Adipocyte (in vitro differentiated cells): ENCODE data around the gene SLC6A1.
A peak's percentile ranks its signal among the peaks of the same experiment; 100 is the strongest.
"Not testable (repeated sequence)": the region's sequence is repeated elsewhere in the genome, so short reads cannot be mapped to it uniquely, and the experiment has no call there.

Experiments
- DNase-seq: peaks from one replicate; pipeline ENCODE4 v3.0.0-alpha.2; 2015; ENCODE audit warnings: low read depth
- H3K27me3 ChIP-seq: replicated peaks from 2 replicates; pipeline ENCODE4 v1.7.0; 2013; ENCODE audit warnings: mild to moderate bottlenecking, low read length, moderate library complexity; ENCODE audit not compliant: control insufficient read depth, insufficient read depth
- H3K36me3 ChIP-seq: 2 replicates; pipeline ENCODE4 v1.7.0; 2013; ENCODE audit warnings: low read length, mild to moderate bottlenecking, moderate library complexity; ENCODE audit not compliant: control insufficient read depth, insufficient read depth, severe bottlenecking
- H3K4me1 ChIP-seq: 2 replicates; pipeline ENCODE4 v1.7.0; 2013; ENCODE audit warnings: mild to moderate bottlenecking, low read length, moderate library complexity; ENCODE audit not compliant: control insufficient read depth, insufficient read depth
- H3K4me3 ChIP-seq: 2 replicates; pipeline ENCODE4 v1.7.0; 2013; ENCODE audit warnings: mild to moderate bottlenecking, low read length, moderate library complexity
- H3K9ac ChIP-seq: 2 replicates; pipeline ENCODE4 v1.7.0; 2013; ENCODE audit warnings: mild to moderate bottlenecking, low read length, moderate library complexity
- H3K9me3 ChIP-seq: 2 replicates; pipeline ENCODE4 v1.7.0; 2013; ENCODE audit warnings: mild to moderate bottlenecking, low read length, moderate library complexity; ENCODE audit not compliant: control insufficient read depth

SLC6A1 gene

DNA sequence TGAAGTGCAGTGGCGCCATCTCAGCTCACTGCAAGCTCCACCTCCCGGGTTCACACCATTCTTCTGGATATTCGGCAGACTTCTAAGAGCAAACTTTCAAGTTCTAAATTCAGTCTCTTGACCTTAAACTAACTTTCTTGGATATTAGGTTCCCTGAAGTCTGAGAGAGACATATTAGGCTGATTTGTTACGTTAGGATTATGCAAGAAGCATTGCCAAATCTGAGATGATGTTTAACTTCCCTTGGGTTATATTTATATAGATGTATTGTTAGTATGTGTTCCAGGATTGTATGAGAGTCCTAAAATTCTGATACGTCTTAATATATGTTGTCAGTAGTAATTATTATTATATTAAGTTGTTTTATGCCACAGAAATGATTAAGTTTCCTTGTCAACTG is 80.1 kb downstream of the SLC6A1 start:
- no peaks in the 10 kb centered on the region for H3K4me1 ChIP-seq
- no peaks in the 10 kb centered on the region for H3K27me3 ChIP-seq
- H3K9me3 ChIP-seq: peaks cover 5% of the 10 kb centered on the region
- H3K9ac ChIP-seq: no peak overlapping the region
- H3K36me3 ChIP-seq: no peaks in the 10 kb centered on the region
- H3K4me3 ChIP-seq: no peak overlapping the region
- peak; percentile 19 for DNase-seq

DNA sequence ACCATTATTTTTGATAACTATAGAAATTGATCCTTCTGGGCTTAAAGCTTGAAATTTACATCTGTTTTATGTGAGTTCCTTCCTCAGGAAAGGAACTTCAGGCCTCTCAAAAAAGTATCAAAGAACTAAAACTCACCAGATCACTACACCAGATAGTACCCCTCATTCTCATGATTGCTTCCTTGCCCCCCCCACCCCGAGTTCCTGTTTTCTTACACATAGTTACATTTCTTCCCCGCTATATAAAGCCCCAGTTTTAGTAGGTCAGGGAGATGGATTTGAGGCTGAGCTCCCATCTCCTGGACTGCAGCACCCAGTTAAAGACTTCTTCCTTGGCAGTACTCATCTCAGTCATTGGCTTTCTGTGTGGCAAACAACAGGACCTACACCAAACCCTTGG is 81.5 kb downstream of the SLC6A1 start:
- Histone ChIP-seq H3K9me3 (no peaks in the 10 kb centered on the region), H3K4me1 (no peaks in the 10 kb centered on the region), H3K27me3 (no peaks in the 10 kb centered on the region), H3K4me3 (no peak overlapping the region), H3K36me3 (no peaks in the 10 kb centered on the region), H3K9ac (no peak overlapping the region)
- no peak for DNase-seq

GRCh38 chr3:11074451-11074850 is 81.9 kb downstream of the SLC6A1 start:
- Histone ChIP-seq H3K27me3 (no peaks in the 10 kb centered on the region), H3K36me3 (no peaks in the 10 kb centered on the region), H3K4me3 (no peak overlapping the region), H3K9ac (no peak overlapping the region), H3K4me1 (no peaks in the 10 kb centered on the region), H3K9me3 (no peaks in the 10 kb centered on the region)
- no peak for DNase-seq

DNA sequence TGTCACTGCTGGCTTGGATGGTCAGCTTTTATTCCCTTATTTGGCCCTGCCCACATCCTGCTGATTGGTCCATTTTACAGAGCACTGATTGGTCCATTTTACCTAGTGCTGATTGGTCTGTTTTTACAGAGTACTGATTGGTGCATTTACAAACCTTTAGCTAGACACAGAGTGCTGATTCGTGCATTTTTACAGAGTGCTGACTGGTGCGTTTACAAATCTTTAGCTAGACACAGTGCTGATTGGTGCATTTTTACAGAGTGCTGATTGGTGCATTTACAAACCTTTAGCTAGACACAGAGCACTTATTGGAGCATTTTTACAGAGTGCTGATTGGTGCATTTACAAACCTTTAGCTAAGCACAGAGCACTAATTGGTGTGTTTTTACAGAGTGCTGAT is 82.6 kb downstream of the SLC6A1 start:
- not testable (repeated sequence) for H3K9me3 ChIP-seq, H3K27me3 ChIP-seq, H3K9ac ChIP-seq, H3K36me3 ChIP-seq, H3K4me3 ChIP-seq, H3K4me1 ChIP-seq, DNase-seq

GRCh38 chr3:11076711-11077110 is 84.2 kb downstream of the SLC6A1 start:
- Histone ChIP-seq H3K9me3 (no peaks in the 10 kb centered on the region), H3K36me3 (no peaks in the 10 kb centered on the region), H3K9ac (no peak overlapping the region), H3K27me3 (no peaks in the 10 kb centered on the region), H3K4me1 (no peaks in the 10 kb centered on the region), H3K4me3 (no peak overlapping the region)
- no peak for DNase-seq

- H3K9ac ChIP-seq: no peak overlapping the region
Measured at GRCh38 chr3:11077466-11077865, 84.9 kb downstream of the SLC6A1 start.

DNA sequence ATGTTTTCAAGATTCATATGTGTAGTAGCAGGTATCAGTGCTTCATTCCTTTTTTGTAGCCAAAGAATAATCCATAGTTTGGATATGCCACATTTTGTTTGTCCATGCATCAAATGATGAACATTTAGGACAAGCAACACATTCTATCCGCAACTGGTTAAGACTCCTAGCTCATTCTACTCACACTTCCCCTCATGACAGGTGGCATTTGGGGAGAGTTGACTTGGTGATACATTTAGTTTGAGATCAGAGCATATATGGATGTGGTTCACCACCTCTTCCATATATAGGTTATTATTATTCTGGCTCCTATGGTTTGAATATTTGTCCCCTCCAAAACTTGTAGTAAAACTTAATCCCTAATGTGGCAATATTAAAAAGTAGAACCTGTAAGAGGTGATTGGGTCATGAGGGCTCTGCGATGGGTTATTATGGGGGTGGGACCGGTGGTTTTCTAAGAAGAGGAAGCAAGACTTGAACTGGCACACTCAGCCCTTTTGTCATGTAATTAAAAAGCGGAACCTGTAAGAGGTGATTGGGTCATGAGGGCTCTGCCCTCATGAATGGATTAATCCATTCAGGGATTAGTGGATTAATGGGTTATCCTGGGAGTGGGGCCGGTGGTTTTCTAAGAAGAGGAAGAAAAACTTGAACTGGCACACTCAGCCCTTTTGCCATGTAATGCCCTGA is 86.4 kb downstream of the SLC6A1 start:
- no peak overlapping the region for H3K9ac ChIP-seq
- no peaks in the 10 kb centered on the region for H3K4me1 ChIP-seq
- no peaks in the 10 kb centered on the region for H3K9me3 ChIP-seq
- H3K36me3 ChIP-seq: no peaks in the 10 kb centered on the region
- no peak for DNase-seq
- no peaks in the 10 kb centered on the region for H3K27me3 ChIP-seq
- H3K4me3 ChIP-seq: no peak overlapping the region

More at GRCh38 chr3:11077466-11077865, 84.9 kb downstream of the SLC6A1 start:
- no peak overlapping the region for H3K4me3 ChIP-seq
- no peaks in the 10 kb centered on the region for H3K4me1 ChIP-seq
- H3K9me3 ChIP-seq: no peaks in the 10 kb centered on the region
- no peaks in the 10 kb centered on the region for H3K36me3 ChIP-seq
- H3K27me3 ChIP-seq: no peaks in the 10 kb centered on the region
- DNase-seq: peak; percentile 63

DNA sequence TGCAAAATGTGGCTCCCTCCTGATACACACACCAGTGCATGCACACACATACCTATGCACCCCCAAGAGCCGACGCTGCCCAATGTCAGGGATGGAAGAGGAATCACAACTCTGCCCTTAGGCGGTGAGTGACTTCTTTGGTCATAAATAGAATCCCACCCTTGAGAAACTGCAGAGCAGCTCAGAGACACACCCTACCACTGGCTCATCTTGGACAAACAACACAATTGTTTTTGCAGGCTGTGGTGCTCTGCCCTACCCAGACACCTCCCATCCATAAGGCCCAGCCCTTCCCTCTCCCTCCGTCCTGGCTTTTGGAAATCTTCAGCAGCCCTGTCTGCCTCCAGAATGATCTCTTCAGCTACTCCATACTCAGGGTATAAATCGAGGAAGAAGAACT is 87.9 kb downstream of the SLC6A1 start:
- no peaks in the 10 kb centered on the region for H3K27me3 ChIP-seq
- H3K4me3 ChIP-seq: no peak overlapping the region
- DNase-seq: peak; percentile 18
- H3K9me3 ChIP-seq: no peaks in the 10 kb centered on the region
- H3K4me1 ChIP-seq: peaks cover 7% of the 10 kb centered on the region
- H3K36me3 ChIP-seq: no peaks in the 10 kb centered on the region
- no peak overlapping the region for H3K9ac ChIP-seq

- no peak for DNase-seq
- Histone ChIP-seq H3K27me3 (no peaks in the 10 kb centered on the region), H3K9ac (no peak overlapping the region), H3K4me3 (no peak overlapping the region), H3K36me3 (no peaks in the 10 kb centered on the region), H3K9me3 (no peaks in the 10 kb centered on the region), H3K4me1 (peaks cover 13% of the 10 kb centered on the region)
Measured at GRCh38 chr3:11084098-11084497, 91.5 kb downstream of the SLC6A1 start.

DNA sequence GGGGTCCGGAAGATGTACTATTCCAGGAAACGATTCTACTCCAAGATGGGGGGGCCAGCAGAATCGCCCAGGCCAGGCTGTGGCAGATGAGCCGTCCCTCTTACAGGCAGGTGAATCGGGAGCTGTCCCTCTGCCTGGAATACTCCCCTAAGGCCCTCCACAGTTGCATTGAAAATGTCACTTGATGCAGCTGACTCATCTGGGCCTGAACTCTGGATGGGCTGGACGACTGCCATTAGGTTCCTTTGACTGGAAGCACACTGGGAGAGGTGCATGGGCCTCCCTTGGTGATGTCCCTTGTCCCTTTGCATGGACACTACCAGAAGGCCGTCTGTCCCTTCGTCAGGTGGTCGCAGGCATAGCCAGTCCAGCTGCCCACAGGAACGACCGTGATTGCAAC is 92.1 kb downstream of the SLC6A1 start:
- H3K36me3 ChIP-seq: no peaks in the 10 kb centered on the region

GRCh38 chr3:11085093-11085840 is 92.7 kb downstream of the SLC6A1 start:
- no peak overlapping the region for H3K9ac ChIP-seq
- no peak overlapping the region for H3K4me3 ChIP-seq
- no peaks in the 10 kb centered on the region for H3K9me3 ChIP-seq
- H3K27me3 ChIP-seq: no peaks in the 10 kb centered on the region
- peaks cover 13% of the 10 kb centered on the region for H3K4me1 ChIP-seq
- peak; percentile 22 for DNase-seq
- H3K36me3 ChIP-seq: no peaks in the 10 kb centered on the region

More for the DNA sequence above, 92.1 kb downstream of the SLC6A1 start:
- H3K9me3 ChIP-seq: no peaks in the 10 kb centered on the region
- H3K4me3 ChIP-seq: no peak overlapping the region
- no peaks in the 10 kb centered on the region for H3K27me3 ChIP-seq
- peaks cover 13% of the 10 kb centered on the region for H3K4me1 ChIP-seq
- no peak for DNase-seq
- no peak overlapping the region for H3K9ac ChIP-seq
